HUES6 (cell line): ENCODE results near the gene HGFAC.
"Not testable (repeated sequence)": the region's sequence is repeated elsewhere in the genome, so short reads cannot be mapped to it uniquely, and the experiment has no call there.

Experiments used
- H3K27ac ChIP-seq: 2 replicates; pipeline ENCODE4 v1.7.0; 2013; ENCODE audit warnings: low read depth, mild to moderate bottlenecking, low read length, inconsistent platforms
- H3K27me3 ChIP-seq: 2 replicates; pipeline ENCODE4 v1.6.1; 2013; ENCODE audit warnings: low read length; ENCODE audit not compliant: control insufficient read depth, insufficient read depth
- H3K36me3 ChIP-seq: 2 replicates; pipeline ENCODE4 v1.6.1; 2013; ENCODE audit warnings: low read length; ENCODE audit not compliant: control insufficient read depth, insufficient read depth
- H3K4me1 ChIP-seq: 2 replicates; pipeline ENCODE4 v1.6.1; 2013; ENCODE audit warnings: low read length; ENCODE audit not compliant: control insufficient read depth, insufficient read depth
- H3K4me3 ChIP-seq: 2 replicates; pipeline ENCODE4 v1.5.1; 2013; ENCODE audit warnings: low read depth, low read length
- H3K9ac ChIP-seq: one replicate; pipeline ENCODE4 v1.6.1; 2013; ENCODE audit warnings: mild to moderate bottlenecking, low read length
- H3K9me3 ChIP-seq: 2 replicates; pipeline ENCODE4 v1.6.1; 2013; ENCODE audit warnings: low read depth, low read length; ENCODE audit not compliant: control insufficient read depth, insufficient read depth

HGFAC gene

GRCh38 chr4:3404546-3404945 is 37.2 kb upstream of the HGFAC start:
- Histone ChIP-seq H3K9ac (no peak overlapping the region), H3K27me3 (no peaks in the 10 kb centered on the region), H3K4me1 (peaks cover 4% of the 10 kb centered on the region; the same call in 1 of the 2 replicates)

GRCh38 chr4:3405176-3405575 is 36.6 kb upstream of the HGFAC start:
- H3K27me3 ChIP-seq, result no peaks in the 10 kb centered on the region
- H3K4me3 ChIP-seq, result no peak overlapping the region
- H3K9me3 ChIP-seq, result peaks cover 13% of the 10 kb centered on the region
- H3K36me3 ChIP-seq, result no peaks in the 10 kb centered on the region
- H3K9ac ChIP-seq, result no peak overlapping the region
- peaks cover 4% of the 10 kb centered on the region; the same call in 1 of the 2 replicates for H3K4me1 ChIP-seq
- no peak overlapping the region for H3K27ac ChIP-seq

More at GRCh38 chr4:3404546-3404945, 37.2 kb upstream of the HGFAC start:
- no peak overlapping the region for H3K27ac ChIP-seq
- H3K36me3 ChIP-seq, result no peaks in the 10 kb centered on the region
- peaks cover 13% of the 10 kb centered on the region for H3K9me3 ChIP-seq
- no peak overlapping the region for H3K4me3 ChIP-seq

GRCh38 chr4:3406021-3406420 is 35.7 kb upstream of the HGFAC start:
- peaks cover 4% of the 10 kb centered on the region; the same call in 1 of the 2 replicates for H3K4me1 ChIP-seq
- H3K27ac ChIP-seq, result no peak overlapping the region

GRCh38 chr4:3406431-3406830 is 35.3 kb upstream of the HGFAC start:
- no peak overlapping the region for H3K9ac ChIP-seq
- H3K27me3 ChIP-seq, result no peaks in the 10 kb centered on the region
- peaks cover 4% of the 10 kb centered on the region; the same call in 1 of the 2 replicates for H3K4me1 ChIP-seq

More at GRCh38 chr4:3406021-3406420, 35.7 kb upstream of the HGFAC start:
- no peaks in the 10 kb centered on the region for H3K27me3 ChIP-seq
- no peaks in the 10 kb centered on the region for H3K36me3 ChIP-seq
- H3K9ac ChIP-seq, result no peak overlapping the region
- peaks cover 13% of the 10 kb centered on the region for H3K9me3 ChIP-seq
- no peak overlapping the region for H3K4me3 ChIP-seq

GRCh38 chr4:3407171-3407771 is 34.5 kb upstream of the HGFAC start:
- H3K4me3 ChIP-seq, result no peak overlapping the region
- H3K4me1 ChIP-seq, result peaks cover 4% of the 10 kb centered on the region; the same call in 1 of the 2 replicates
- no peak overlapping the region for H3K9ac ChIP-seq

More at GRCh38 chr4:3406431-3406830, 35.3 kb upstream of the HGFAC start:
- no peak overlapping the region for H3K4me3 ChIP-seq
- H3K27ac ChIP-seq, result no peak overlapping the region
- peaks cover 13% of the 10 kb centered on the region for H3K9me3 ChIP-seq
- H3K36me3 ChIP-seq, result no peaks in the 10 kb centered on the region

GRCh38 chr4:3407930-3408792 is 33.6 kb upstream of the HGFAC start:
- Histone ChIP-seq H3K4me1 (peaks cover 4% of the 10 kb centered on the region; the same call in 1 of the 2 replicates), H3K36me3 (no peaks in the 10 kb centered on the region), H3K9ac (no peak overlapping the region), H3K27ac (no peak overlapping the region), H3K27me3 (no peaks in the 10 kb centered on the region), H3K9me3 (peaks cover 13% of the 10 kb centered on the region), H3K4me3 (no peak overlapping the region)

More at GRCh38 chr4:3407171-3407771, 34.5 kb upstream of the HGFAC start:
- Histone ChIP-seq H3K9me3 (peaks cover 13% of the 10 kb centered on the region), H3K27me3 (no peaks in the 10 kb centered on the region), H3K36me3 (no peaks in the 10 kb centered on the region), H3K27ac (no peak overlapping the region)

GRCh38 chr4:3408793-3409330 is 32.9 kb upstream of the HGFAC start:
- Histone ChIP-seq H3K4me3 (no peak overlapping the region), H3K36me3 (no peaks in the 10 kb centered on the region), H3K4me1 (peaks cover 4% of the 10 kb centered on the region; the same call in 1 of the 2 replicates), H3K27ac (no peak overlapping the region), H3K9me3 (peaks cover 11% of the 10 kb centered on the region), H3K27me3 (no peaks in the 10 kb centered on the region), H3K9ac (no peak overlapping the region)

- Histone ChIP-seq H3K9ac (no peak overlapping the region), H3K9me3 (peaks cover 3% of the 10 kb centered on the region), H3K4me3 (no peak overlapping the region), H3K4me1 (peaks cover 4% of the 10 kb centered on the region; the same call in 1 of the 2 replicates), H3K27ac (no peak overlapping the region), H3K27me3 (no peaks in the 10 kb centered on the region), H3K36me3 (no peaks in the 10 kb centered on the region)
These were observed 32.1 kb upstream of the HGFAC start for GRCh38 chr4:3409571-3410091.

GRCh38 chr4:3410401-3411135 is 31.2 kb upstream of the HGFAC start:
- Histone ChIP-seq H3K27me3 (no peaks in the 10 kb centered on the region), H3K9me3 (no peaks in the 10 kb centered on the region), H3K36me3 (no peaks in the 10 kb centered on the region), H3K4me1 (peaks cover 4% of the 10 kb centered on the region; the same call in 1 of the 2 replicates), H3K4me3 (no peak overlapping the region), H3K27ac (no peak overlapping the region), H3K9ac (no peak overlapping the region)

- not testable (repeated sequence) for H3K36me3 ChIP-seq, H3K9me3 ChIP-seq, H3K9ac ChIP-seq, H3K4me3 ChIP-seq, H3K4me1 ChIP-seq, H3K27me3 ChIP-seq, H3K27ac ChIP-seq
These were observed 30.6 kb upstream of the HGFAC start for GRCh38 chr4:3411190-3411589.
